HuH-7.5 (cell line): ENCODE results near the gene CHCHD4.
"Not testable (repeated sequence)": the region's sequence is repeated elsewhere in the genome, so short reads cannot be mapped to it uniquely, and the experiment has no call there.

Experiments
- DNase-seq: peaks from one replicate; pipeline ENCODE4 v3.0.0; 2011; ENCODE audit warnings: low spot score

CHCHD4 gene

DNA sequence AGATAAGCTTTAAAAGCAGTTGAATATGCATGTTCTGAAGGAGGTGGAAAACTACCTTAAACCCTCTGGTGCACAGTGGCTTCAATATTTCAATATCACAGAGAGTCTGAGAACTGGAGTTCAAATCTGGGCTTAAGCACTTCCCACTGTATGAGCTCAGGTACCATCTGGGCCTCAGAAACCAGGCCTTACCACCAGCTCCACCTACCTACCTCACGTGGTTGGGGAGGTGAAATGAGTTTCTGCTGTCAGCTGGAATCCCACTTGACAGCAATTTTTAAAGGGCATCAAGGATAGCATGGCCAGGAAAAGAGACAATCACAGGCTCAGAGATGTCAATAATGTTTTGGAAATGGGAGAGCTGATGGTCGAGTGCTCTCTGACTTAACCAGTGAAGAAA lies 5.0 kb downstream of the CHCHD4 start:
- no peak for DNase-seq

DNA sequence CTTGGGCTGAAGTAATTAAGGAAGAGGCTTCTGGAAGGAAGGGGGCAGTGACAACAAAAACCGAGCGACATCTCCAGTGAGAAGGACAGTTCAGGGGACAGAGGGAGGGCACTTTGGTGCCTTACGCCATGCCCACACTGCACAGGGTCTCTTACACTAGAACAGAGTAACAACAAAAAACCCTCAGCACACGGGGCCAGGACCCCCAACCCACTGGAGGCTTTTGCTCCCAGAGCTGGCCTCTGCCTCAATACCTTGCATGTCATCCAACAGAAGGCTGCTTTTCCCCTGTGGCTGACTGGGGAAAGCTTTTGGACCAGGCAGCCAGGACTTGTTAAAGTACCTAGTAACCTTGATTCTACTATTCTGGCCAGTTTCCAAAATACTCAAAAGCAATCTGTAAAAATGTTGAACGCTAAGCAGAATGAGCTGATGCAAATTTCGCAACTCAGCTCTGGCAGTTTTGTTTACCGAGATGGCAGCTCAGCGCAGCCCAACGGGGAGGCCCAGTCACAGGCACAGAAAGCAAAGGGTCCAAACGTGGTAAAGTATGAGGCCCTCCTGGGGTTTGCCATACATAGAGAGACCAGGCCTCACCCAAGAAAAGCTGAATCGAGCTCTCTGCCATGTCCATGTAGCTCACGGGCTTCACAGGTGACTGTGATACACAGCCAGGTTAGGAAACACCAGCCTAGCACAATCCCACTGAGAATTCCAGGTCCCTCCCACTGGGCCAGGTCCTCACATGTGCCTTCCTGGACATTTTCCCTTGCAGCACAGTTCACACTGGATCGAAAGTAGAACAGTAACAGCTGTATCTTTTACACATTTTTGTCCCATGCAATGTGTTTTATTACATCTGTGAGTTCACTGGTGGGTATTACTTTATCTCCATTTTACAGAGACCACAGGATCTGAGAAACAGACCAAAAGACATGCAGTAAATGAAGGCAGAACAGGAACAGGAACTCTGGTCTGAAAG lies 6.0 kb downstream of the CHCHD4 start:
- peak; percentile 72 for DNase-seq

DNA sequence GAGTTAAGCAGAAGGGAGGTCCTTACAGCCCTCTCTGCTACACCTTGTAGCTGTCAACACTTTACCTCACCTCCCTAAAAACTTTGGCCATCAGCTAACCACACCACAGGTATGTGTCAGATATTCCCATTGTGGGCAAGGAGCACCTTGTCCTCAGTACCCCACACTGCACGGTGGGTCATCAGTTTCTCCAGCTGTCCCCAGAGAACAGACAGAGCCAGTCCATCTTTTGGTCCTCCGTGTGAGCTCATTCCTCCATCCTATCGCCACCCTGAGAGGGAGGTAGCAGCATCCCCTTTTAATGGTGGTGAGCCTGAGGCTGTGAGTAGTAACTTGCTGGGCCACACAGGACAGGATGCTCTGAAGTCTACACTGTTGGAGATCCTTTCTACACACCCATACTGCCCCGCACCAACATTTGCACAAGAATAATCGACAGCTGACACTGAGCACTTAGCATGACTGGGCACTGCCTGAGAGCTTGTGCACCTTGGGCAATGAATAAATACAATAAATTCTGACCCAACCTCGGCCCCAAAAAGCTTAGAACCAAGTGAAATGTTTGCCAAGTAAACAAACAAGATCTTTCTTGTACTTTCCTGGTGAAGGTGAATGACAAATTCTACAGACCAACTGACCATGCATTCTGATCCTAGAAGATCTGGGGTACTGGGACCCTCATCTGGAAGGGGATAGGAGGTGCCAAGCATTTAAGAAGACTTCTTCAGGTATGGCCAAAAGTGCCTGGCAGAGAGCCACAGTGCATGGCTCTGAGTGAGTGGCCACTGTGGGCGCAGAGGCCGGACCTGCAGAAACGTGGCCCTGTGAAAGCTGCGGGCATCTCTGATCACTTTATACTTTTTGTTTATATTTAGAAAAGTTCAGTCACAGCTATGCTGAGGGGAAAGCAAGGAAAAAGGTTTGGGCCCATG lies 6.9 kb downstream of the CHCHD4 start:
- no peak for DNase-seq

DNA sequence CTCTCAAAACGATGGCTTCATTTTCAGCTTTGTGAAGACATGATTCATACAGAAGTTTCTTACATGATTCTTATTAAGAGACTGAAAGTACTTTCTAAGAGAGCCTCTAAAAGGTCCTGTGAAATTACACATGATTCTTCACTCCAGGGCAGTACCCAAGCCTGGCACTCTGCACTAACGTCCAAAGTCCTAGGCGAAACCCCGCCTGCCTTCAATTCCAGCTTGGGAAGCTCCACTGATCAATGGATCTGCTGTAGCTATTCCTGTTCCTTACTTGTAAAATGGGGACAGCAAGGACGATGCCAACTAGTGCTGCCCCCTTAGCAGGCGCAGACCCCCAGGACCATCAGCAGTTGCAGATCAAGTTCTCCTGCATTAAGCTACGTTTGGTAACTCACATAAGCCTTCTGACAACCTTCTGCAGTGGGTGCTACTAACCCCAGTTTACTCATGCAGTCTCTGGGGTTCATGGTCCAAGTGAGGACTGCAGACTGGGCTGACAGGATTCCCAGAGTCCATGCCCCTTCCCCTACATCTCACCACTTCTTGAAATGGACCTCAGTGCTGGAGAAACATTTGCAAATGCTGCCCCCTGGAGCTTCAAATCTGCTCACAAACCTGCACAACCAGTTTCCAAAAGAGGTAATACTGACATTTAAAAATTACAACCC lies 10.6 kb downstream of the CHCHD4 start:
- DNase-seq = no peak

DNA sequence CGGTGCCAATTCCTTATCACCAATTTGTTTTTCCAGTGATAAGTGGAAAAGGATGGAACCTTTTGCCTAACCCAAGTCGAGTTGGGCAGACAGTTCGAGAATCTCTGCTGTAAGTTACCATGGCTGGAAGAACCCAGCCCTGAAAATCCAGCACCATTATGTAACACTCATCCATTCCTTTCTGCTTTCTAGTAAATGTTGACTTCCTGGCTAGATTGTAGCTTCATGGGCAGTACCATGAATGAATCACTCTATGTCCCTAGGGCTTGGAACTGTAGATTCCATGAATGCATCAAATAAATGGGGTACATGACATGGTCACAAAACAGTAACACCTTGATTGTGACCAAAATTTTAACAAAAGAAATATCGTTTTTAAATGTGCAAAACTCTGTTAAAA lies 14.0 kb downstream of the CHCHD4 start:
- DNase-seq = no peak

GRCh38 chr3:14109821-14110220 lies 14.8 kb downstream of the CHCHD4 start:
- DNase-seq = not testable (repeated sequence)

DNA sequence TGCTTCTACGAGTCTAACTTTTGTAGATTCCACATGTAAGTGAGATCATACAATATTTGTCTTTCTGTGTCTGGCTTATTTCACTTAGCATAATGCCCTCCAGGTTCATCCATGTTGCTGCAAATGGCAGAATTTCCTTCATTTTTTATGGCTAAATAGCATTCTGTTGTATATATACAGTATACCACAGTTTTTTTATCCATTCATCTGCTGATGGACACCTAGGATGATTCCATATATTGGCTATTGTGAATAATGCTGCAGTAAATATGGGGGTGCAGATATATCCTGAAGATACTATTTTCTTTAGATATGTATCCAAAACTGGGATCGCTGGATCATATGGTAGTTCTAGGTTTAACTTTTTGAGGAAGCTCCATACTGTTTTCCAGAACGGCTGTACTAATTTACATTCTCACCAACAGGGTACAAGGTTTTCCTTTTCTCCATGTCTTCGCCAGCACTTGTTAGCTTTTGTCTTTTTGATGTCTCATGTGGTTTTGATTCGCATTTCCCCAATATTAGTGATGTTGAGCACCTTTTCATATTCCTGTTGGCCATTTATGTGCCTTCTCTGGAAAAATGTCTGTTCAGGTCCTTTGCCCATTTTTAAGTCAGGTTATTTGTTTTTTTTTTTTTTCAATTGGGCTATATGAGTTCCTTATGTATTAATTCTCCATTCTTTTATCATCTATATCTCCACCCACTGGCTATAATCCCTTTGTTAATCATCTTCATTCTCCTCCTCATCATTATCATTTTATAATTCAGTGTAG lies 26.9 kb downstream of the CHCHD4 start:
- DNase-seq = no peak

DNA sequence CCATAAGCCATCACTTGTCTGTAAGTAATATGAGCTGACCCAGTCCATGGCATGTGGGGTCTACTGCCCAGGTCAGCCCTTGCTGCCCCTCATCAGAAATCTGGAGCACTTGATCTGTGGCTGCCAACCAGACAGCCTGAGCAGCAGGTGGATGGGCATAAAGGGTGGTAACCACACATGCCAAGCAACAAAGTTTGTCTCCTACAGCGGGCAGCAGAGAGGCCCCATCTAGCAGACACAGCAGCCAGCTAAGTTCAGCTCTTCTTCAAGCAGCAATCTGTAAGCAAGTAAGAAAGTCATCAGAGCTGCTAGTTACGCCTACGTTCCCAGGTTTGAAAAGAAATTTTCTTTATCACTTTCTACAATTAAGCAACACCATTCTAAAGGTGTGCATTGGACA lies 27.9 kb downstream of the CHCHD4 start:
- no peak for DNase-seq

DNA sequence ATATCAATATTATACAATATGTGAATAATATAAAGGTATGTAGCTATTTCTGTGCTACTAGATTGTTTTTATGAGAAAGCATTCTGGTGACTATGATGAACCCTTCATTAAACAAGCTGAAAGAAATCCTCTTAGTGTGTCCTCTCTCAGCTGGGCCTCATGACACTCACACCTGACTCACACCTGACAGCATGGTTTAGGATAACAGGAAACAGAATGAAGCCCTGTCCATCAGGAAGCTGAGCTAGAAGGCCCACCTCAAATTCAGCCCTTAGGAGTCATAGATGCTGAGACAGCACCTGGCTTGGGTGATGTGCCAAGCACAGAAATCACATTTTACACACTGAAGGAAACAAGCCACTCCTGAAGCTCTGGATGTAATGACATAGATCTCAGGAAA lies 30.8 kb downstream of the CHCHD4 start:
- no peak for DNase-seq

- no peak for DNase-seq
Measured at GRCh38 chr3:14092464-14092863, 32.2 kb downstream of the CHCHD4 start.

DNA sequence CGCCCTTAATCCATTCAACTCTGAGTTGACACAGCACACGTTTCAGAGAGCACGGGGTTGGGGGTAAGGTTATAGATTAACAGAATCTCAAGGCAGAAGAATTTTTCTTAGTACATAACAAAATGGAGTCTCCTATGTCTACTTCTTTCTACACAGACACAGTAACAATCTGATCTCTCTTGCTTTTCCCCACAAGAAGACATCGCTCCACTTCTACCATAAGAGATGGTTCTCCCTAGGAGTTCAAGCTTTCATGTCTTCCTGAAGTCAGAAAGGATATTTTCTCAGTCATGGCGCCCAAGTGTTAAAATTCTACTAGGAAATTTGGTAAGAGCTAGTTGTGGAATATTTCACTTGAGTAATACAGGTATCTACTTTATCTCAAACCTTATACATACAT lies 32.7 kb downstream of the CHCHD4 start:
- DNase-seq = not testable (repeated sequence)

GRCh38 chr3:14087461-14087860 lies 37.2 kb downstream of the CHCHD4 start:
- DNase-seq = not testable (repeated sequence)

DNA sequence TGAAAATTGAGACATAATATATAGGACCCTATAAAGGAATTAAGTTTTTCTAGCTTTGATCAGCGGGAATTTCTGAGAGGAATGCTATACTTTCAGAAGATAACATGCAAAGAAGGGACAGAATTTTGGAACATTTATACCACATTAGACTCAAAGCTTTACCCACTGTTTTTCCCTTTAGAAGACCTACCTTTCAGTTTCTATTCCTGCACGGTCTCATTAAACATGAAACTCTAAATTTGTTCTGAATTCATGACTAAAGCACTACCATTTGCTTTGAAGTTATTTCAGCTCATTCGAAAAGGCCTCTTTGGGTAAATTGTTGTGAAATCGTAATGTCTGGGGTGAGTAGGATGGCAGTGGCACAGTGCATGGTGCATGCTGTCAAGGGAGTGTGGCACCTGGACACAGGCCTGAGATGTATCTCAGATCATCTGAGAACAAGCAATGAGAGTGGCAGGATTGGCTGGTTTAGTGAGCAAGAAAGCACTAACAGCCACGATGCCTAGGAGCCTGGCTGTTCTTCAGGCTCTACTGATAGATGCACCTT lies 42.5 kb downstream of the CHCHD4 start:
- no peak for DNase-seq

- DNase-seq = no peak
Measured at GRCh38 chr3:14077310-14077709, 47.4 kb downstream of the CHCHD4 start.

DNA sequence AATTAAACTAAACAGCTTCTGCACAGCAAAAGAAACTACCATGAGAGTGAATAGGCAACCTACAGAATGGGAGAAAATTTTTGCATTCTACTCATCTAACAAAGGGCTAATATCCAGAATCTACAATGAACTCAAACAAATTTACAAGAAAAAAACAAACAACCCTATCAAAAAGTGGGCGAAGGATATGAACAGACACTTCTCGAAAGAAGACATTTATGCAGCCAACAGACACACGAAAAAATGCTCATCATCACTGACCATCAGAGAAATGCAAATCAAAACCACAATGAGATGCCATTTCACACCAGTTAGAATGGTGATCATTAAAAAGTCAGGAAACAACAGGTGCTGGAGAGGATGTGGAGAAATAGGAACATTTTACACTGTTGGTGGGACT lies 49.4 kb downstream of the CHCHD4 start:
- DNase-seq = not testable (repeated sequence)

GRCh38 chr3:14064910-14065309 lies 59.8 kb downstream of the CHCHD4 start:
- no peak for DNase-seq

DNA sequence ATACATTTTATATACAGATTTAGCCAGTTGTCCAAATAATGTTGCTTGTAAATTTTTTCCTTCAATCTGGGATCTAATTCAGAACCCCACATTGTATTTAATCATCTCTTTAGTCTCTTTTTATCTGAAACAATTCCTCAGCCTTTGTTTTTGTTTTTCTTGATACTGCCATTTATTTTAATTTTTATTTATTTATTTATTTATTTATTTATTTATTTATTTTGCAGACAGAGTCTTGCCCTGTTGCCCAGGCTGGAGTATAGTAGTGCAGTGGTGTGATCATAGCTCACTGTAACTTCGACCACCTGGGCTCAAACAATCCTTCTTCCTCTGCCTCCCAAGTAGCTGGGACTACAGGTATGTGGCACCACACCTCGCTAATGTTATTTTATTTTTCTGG lies 61.5 kb downstream of the CHCHD4 start:
- DNase-seq = no peak
